GM12872 (cell line): Measurements from ENCODE around the gene PLEKHG1.

Experiments used
- CTCF ChIP-seq: IDR thresholded peaks from 3 replicates; pipeline ENCODE4 v1.5.1; 2011; ENCODE audit warnings: low read depth, mild to moderate bottlenecking, low read length, moderate library complexity; ENCODE audit not compliant: insufficient read depth

PLEKHG1 gene

GRCh38 chr6:150639823-150640331 is 40.2 kb downstream of the PLEKHG1 start:
- no peak for TF ChIP-seq CTCF

DNA sequence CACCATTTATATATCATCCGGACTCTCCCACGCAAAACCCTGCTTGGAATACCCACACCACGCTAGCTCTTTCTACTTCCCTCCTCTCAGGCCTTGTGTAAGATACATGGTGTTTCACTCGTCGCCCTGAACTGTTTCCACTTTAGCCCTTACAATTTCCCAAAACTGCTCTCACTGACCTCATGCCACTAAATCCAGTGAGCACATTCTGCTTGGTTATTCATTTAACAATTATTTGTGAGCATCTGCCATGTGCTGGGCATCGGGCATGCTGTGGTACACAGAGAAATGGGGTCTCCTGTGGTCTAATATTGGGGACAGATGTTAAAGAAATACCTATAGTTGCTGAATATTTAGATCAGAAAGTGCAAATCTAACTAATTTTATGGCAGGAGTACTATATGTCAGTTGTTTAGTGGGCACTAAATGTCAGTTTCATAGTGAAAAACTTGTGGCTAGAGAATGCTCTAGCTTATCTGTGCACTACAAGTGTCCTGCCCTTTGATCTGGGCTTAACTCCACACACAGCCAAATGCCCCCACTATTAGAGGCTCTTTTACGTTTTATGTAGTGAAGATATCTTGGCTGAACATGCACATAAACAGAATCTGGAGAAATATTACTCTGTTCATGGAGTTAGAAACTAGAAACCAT is 41.0 kb downstream of the PLEKHG1 start:
- no peak for TF ChIP-seq CTCF

DNA sequence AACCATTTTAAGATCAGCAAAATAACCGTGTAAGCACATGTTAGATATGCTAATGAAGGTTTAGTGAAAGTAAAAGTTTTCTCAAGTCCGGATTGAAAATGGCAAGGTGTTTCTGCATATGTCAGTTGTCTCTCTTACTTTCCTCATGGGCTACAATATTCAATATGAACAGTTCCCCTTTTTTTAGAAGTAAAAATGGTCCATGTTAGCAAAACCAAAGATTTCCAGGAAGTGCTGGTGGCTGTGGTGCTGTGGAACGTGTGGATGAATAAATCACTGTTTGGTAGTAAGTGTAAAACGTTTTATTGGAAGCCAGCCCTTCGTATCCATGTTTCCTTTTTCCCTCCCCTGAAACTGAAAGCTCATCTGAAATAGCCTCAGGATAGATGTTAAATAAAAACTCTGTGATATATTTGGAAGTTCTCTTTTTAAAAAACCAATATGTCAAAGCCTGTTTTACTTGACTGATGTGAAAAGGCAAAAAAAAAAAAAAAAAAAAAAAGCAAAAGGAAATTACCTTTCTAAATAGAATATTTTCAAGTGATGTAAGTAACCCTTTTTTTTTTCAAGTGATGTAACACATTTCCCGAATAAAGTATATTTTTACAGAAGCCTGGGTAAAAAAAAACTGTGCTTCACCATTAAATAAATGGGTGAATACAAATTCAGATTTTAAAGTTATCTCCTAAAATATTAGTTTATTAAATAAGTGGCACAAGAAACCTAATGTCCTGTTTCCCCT is 41.9 kb downstream of the PLEKHG1 start:
- no peak for TF ChIP-seq CTCF

GRCh38 chr6:150646228-150646627 is 46.5 kb downstream of the PLEKHG1 start:
- no peak for TF ChIP-seq CTCF

DNA sequence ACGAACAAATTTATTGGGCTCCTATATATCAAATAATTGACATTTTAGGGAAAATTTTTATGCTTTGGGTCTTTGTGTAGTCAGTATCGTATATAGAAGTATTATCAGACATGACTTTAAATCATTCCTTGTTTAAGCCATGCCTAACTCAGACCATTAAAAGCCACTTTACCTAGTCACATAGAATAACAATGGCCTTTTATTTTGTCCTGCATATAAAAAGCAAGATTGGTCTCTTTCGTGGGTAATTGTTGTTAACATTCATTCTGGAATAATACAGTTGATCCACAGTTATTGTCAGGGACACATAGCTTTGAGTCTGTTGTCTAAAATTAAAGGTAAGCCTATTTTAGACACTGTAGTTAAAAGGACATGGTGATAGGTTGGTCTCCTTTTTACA is 47.4 kb downstream of the PLEKHG1 start:
- TF ChIP-seq CTCF, result no peak
